BLaER1 (cell line): ENCODE measurements around the gene CNTN5.

ENCODE experiments used
- H3K27ac ChIP-seq: shearing (Covaris generic); formaldehyde crosslinking; 2 replicates; pipeline ENCODE4 v1.8.1; 2022
- H3K27me3 ChIP-seq: shearing (Covaris generic); formaldehyde crosslinking; 2 replicates; pipeline ENCODE4 v1.8.1; 2022
- H3K36me3 ChIP-seq: shearing (Covaris generic); formaldehyde crosslinking; 2 replicates; pipeline ENCODE4 v1.8.1; 2022
- H3K4me1 ChIP-seq: shearing (Covaris generic); formaldehyde crosslinking; 2 replicates; pipeline ENCODE4 v1.8.1; 2022
- H3K4me2 ChIP-seq: shearing (Covaris generic); formaldehyde crosslinking; 2 replicates; pipeline ENCODE4 v1.8.1; 2022
- H3K4me3 ChIP-seq: shearing (Covaris generic); formaldehyde crosslinking; 2 replicates; pipeline ENCODE4 v1.8.1; 2022
- H3K9ac ChIP-seq: shearing (Covaris generic); formaldehyde crosslinking; 2 replicates; pipeline ENCODE4 v1.8.1; 2022
- H3K9me3 ChIP-seq: shearing (Covaris generic); formaldehyde crosslinking; 2 replicates; pipeline ENCODE4 v1.8.1; 2022
- H4K20me1 ChIP-seq: shearing (Covaris generic); formaldehyde crosslinking; 2 replicates; pipeline ENCODE4 v1.8.1; 2022
- Cebpa-rat ChIP-seq: shearing (Covaris generic); IDR thresholded peaks from 2 replicates; pipeline ENCODE4 v1.8.1; 2022

The CNTN5 gene

DNA sequence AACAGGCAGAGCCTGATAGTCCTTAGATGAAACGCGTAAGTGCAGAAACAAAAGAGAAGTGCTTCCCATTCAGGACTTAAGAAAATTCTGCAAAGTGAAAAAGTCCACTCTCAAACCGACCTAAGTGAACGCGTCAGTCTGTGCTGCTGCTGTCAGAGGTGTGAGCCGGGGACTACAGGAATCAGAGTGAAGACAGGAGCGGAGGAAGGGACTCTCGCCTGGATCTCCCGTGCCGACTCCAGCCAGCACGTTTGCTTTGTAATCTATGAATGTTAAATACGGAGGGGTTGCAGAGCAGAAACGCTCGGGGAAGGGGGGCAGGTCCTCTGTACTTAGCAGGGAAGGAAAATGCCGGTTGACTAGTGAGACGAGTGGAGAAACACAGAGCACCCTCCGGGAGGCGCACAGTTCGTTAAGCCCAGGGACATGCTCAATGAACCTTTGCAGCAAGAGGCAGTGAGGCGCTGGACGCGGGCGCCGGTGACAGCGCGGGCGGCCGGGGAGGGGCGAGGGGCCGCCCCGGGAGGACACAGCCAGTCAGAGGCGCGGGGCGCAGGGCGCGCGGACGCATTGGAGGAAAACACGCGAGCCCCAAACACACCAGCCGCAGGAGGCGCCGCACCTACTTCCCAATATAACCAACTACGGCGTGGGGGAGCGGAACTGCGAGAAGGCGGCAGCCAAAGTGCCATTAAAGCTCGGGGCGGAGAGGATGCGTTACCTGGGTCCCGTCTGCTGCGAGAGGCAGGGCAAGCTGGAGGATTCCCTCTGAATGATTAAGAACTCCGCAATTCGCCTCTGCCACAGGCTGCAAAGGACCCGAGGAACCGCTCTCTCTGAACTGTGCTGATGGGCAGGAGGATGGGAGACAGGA lies at the start of gene CNTN5:
CNTN5 (plus strand) TSS at position 598 of the 874 bp plus-strand sequence.
- Histone ChIP-seq H3K27ac (no peak within 1 kb of the TSS), H4K20me1 (no peaks in the 10 kb centered on the region), H3K27me3 (no peaks in the 10 kb centered on the region), H3K36me3 (no peaks in the 10 kb centered on the region), H3K4me2 (peak within 1 kb of the TSS; percentile 89), H3K4me1 (peaks cover 17% of the 10 kb centered on the region; the same call in 1 of the 2 replicates), H3K4me3 (peak within 1 kb of the TSS; percentile 66), H3K9ac (peak within 1 kb of the TSS; percentile 20; the same call in 1 of the 2 replicates), H3K9me3 (no peaks in the 10 kb centered on the region)
- no peak for TF ChIP-seq Cebpa-rat

DNA sequence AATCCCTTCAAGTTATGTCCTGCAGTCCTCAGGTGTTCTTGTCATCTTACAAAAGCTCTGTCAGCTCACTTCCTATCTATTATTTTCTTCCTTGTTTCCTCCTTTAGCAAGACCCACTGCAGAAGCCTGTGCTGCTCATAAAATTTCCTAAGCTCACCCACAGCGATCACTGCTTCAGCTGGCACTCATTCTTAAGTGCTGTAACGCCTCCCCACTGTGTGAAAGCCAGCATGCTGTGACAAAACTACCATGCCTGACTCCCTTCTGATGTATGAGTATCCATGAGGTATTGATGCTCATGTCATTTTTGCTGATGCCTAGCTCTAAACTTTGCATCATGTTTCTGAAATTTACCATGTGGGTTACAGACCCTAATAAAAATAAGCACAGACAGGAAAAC lies 41.5 kb upstream of the CNTN5 start:
- no peaks in the 10 kb centered on the region for H3K4me1 ChIP-seq
- H3K4me3 ChIP-seq: no peak overlapping the region
- H4K20me1 ChIP-seq: no peaks in the 10 kb centered on the region
- no peak for TF ChIP-seq Cebpa-rat
- peaks cover 4% of the 10 kb centered on the region; the same call in 1 of the 2 replicates for H3K9me3 ChIP-seq
- H3K27ac ChIP-seq: no peak overlapping the region
- H3K4me2 ChIP-seq: no peak overlapping the region
- no peaks in the 10 kb centered on the region for H3K36me3 ChIP-seq
- no peaks in the 10 kb centered on the region for H3K27me3 ChIP-seq
- H3K9ac ChIP-seq: no peak overlapping the region

DNA sequence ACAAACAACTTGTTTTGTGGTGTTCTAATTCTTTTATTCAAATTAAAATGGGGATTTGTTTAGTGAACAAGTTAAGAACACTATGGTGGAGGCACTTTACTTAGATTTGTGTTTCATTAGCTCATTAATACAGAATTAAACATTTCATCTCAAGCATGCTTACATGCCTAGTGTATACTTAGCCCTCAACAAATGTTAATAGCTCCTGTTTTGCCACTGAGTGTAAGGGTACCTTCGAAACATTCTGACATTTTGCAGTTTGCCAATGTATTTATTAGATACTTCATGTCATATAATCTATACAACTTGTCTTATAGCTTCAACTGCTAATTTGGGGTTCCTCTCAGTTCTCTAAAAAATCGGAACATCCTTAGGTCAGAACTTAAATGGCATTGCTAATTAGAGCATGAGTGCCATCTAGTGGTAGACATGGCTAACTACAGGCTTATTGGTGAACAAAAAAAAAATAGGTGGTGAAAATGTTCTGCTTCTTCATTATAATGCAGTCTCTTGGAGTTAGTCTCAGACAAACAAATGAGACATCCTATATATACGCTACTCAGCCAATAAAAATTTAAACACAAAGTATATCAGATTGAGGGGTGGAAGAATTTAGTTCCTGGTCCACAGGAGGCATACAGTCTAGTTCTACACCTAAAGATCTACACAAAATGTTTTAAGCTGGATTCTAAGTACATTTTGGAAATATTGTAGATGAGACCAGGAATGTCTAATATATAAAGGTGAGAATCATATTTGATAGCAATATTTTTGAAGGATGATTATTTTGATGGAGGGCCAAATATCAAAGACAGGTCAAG lies 4.9 kb upstream of the CNTN5 start:
- Histone ChIP-seq H3K27ac (no peak overlapping the region), H3K9ac (no peak overlapping the region), H3K4me3 (no peak overlapping the region), H4K20me1 (no peaks in the 10 kb centered on the region), H3K27me3 (no peaks in the 10 kb centered on the region), H3K4me2 (no peak overlapping the region), H3K4me1 (peaks cover 9% of the 10 kb centered on the region; the same call in 1 of the 2 replicates), H3K9me3 (no peaks in the 10 kb centered on the region), H3K36me3 (no peaks in the 10 kb centered on the region)
- TF ChIP-seq Cebpa-rat: no peak

DNA sequence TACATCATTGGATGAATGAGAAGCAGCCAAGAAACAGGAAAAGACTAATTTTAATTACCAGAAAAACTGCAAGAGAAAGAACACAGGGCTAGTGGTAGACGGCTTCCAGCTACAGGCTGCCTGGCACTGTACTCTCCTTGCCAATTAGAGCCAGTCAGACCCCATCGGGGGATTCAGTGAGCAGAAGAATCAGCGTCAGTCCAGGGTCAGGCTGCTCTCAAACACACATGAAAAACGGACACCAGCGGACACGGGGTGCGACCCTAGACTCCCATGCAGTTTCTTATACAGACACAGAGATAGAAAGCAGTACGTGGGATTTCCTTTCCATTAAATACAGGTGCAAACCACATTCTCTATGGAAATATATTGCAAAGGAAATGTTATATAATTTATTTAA lies 1.1 kb upstream of the CNTN5 start:
- Histone ChIP-seq H3K9ac (no peak overlapping the region), H3K4me2 (peak overlapping the region; percentile 89; the same call in 1 of the 2 replicates), H3K9me3 (no peaks in the 10 kb centered on the region), H3K27ac (no peak overlapping the region), H3K4me1 (peaks cover 17% of the 10 kb centered on the region; the same call in 1 of the 2 replicates), H3K27me3 (no peaks in the 10 kb centered on the region), H4K20me1 (no peaks in the 10 kb centered on the region), H3K4me3 (no peak overlapping the region), H3K36me3 (no peaks in the 10 kb centered on the region)
- no peak for TF ChIP-seq Cebpa-rat

DNA sequence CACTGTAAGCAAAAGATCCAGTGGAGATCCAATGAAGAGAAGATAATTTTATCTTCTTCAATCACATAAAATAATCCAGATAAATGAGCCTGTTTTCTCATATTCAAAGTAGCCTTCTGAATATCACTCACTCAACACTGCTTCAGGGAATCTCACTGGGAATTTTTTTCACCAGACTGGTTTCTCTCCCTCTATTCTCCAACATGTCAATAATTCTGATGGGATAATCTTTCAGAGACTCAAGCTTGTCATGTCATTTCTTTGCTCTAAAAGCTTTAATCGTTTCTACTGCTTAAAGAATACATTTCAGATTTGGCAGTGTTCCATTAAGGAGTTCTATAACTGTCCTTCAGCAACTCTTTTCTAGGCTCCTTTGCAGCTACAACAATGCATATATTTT lies 16.3 kb downstream of the CNTN5 start:
- Histone ChIP-seq H3K9me3 (no peaks in the 10 kb centered on the region), H3K4me2 (no peak overlapping the region), H3K9ac (no peak overlapping the region), H3K4me3 (no peak overlapping the region), H3K27me3 (no peaks in the 10 kb centered on the region), H4K20me1 (no peaks in the 10 kb centered on the region), H3K36me3 (no peaks in the 10 kb centered on the region), H3K27ac (no peak overlapping the region), H3K4me1 (no peaks in the 10 kb centered on the region)
- TF ChIP-seq Cebpa-rat: no peak

DNA sequence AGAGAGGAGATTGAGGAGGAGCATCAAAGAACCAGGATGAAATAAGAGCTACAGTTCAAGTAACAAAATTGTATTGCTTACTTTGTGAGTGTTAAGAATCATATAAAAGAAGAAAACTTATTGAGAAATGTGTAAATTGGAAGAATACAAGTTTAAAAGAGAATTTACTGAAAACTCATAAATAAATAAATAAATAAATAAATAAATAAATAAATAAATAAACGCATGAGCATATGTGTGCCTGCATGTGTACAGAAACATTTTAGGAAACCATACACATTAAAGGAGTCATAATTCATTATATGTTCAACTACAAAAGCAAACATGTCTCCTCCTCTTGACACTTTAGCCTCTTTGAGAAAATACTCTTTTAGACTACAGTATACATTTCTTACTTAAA lies 42.6 kb downstream of the CNTN5 start:
- H3K27me3 ChIP-seq: no peaks in the 10 kb centered on the region
- no peak overlapping the region for H3K27ac ChIP-seq
- no peak for TF ChIP-seq Cebpa-rat
- H3K9ac ChIP-seq: no peak overlapping the region
- no peaks in the 10 kb centered on the region for H3K36me3 ChIP-seq
- H3K9me3 ChIP-seq: no peaks in the 10 kb centered on the region
- H3K4me3 ChIP-seq: no peak overlapping the region
- H4K20me1 ChIP-seq: no peaks in the 10 kb centered on the region
- H3K4me1 ChIP-seq: no peaks in the 10 kb centered on the region
- H3K4me2 ChIP-seq: no peak overlapping the region

DNA sequence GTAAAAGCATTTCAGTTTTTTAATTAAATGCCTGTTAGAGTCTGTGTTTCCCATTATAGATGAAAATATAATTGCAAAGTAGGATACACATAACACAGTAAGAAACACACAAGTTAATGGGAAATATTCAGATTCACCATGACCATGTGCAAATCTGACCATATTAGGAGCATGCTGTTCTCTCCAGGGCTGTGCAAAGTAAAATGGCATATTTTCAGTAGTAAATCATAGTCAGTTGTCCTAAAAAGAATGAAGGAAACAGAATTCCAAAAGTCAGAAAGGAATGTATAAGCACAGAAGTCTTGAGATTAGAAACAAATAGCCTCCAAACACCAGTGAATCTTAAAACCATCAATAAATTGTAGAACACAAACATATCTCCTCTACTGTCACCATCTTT lies 44.4 kb downstream of the CNTN5 start:
- H3K36me3 ChIP-seq: no peaks in the 10 kb centered on the region
- H3K9ac ChIP-seq: no peak overlapping the region
- TF ChIP-seq Cebpa-rat: no peak
- H3K4me3 ChIP-seq: no peak overlapping the region
- H3K4me2 ChIP-seq: no peak overlapping the region
- no peaks in the 10 kb centered on the region for H3K27me3 ChIP-seq
- H3K4me1 ChIP-seq: no peaks in the 10 kb centered on the region
- H4K20me1 ChIP-seq: no peaks in the 10 kb centered on the region
- H3K27ac ChIP-seq: no peak overlapping the region
- H3K9me3 ChIP-seq: no peaks in the 10 kb centered on the region

DNA sequence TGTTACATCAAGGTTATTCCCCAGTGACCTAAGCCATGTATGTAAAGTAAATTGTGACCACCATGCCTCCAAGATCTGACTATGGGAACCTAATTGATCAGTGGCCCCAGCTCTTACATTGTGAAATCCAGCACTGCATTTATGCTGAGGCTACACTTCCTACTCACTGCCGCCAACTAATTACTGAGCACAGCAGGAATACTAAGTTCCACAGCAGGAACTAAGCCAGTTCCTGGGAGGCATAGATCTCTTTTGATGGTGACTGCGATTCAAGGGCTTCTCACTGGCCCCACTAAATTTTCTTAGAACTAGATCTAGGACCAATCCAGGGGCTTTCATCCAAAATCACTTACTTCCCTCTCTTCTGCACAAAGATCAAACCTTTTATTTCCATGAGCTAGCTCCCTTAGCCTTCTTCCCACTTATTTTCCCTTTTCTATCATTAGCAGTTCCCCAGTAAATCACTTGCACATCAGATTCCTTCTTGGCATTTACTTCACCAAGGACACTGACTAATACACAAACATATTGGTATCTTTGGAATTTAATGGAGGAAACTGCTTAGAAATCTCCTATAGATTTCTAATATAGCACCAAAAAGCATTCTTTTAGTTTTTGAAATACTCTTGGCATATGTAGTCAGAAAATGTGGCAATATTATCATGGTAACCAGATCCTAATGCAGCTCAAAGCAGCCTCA lies 46.0 kb downstream of the CNTN5 start:
- TF ChIP-seq Cebpa-rat: no peak
- Histone ChIP-seq H3K4me2 (no peak overlapping the region), H4K20me1 (no peaks in the 10 kb centered on the region), H3K4me1 (no peaks in the 10 kb centered on the region), H3K36me3 (no peaks in the 10 kb centered on the region), H3K9me3 (no peaks in the 10 kb centered on the region), H3K27ac (no peak overlapping the region), H3K27me3 (no peaks in the 10 kb centered on the region), H3K9ac (no peak overlapping the region), H3K4me3 (no peak overlapping the region)

DNA sequence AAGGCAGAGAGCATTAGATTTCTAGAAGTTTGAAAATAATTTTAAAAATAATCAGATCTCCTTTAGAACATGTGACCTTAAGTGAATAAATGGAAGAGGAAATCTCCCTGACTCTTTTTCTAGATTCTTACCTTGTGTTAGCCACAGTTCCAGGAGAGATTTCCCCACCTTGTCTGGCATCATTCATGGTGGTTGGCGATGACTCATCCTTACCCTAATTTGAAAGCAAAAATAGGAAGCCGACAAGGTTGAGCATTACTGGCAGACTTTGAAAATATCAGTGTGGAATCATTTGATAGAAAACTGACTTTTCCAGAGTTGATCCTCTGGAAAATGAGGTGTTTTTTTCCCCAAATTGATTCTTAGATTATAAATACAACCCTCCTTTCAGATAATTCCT lies 48.1 kb downstream of the CNTN5 start:
- no peak overlapping the region for H3K4me2 ChIP-seq

More for the DNA sequence above, 48.1 kb downstream of the CNTN5 start:
- Histone ChIP-seq H3K27me3 (no peaks in the 10 kb centered on the region), H4K20me1 (no peaks in the 10 kb centered on the region), H3K9me3 (no peaks in the 10 kb centered on the region), H3K4me1 (no peaks in the 10 kb centered on the region), H3K9ac (no peak overlapping the region), H3K27ac (no peak overlapping the region), H3K36me3 (no peaks in the 10 kb centered on the region), H3K4me3 (no peak overlapping the region)
- no peak for TF ChIP-seq Cebpa-rat
